Peyer's patch (tissue), 4 donors: ENCODE measurements around the gene MYO1D. TPM values are rescaled to one million over a fixed set of nuclear protein-coding genes. Genes with fewer than 3 reads are reported as not detected.
"Not testable (repeated sequence)": the region's sequence is repeated elsewhere in the genome, so short reads cannot be mapped to it uniquely, and the experiment has no call there.

Experiments used
- DNase-seq, 3 donors: peaks; one replicate each; pipeline ENCODE4 v3.0.0-alpha.2; 2017 to 2019
- H3K27ac ChIP-seq, 4 donors: fragments of 200-600 bp; sonication (generic); one replicate each; pipeline ENCODE4 v1.5.1; 2016 to 2019
- H3K27me3 ChIP-seq, 2 donors: fragments of 200-600 bp; sonication (generic); one replicate each; pipeline ENCODE4 v1.5.1; 2019
- H3K36me3 ChIP-seq, 3 donors: fragments of 200-600 bp; sonication (generic); one replicate each; pipeline ENCODE4 v1.5.1; 2016 to 2019
- H3K4me1 ChIP-seq, 4 donors: fragments of 200-600 bp; sonication (generic); one replicate each; pipeline ENCODE4 v1.5.1; 2016 to 2019
- H3K4me3 ChIP-seq, 4 donors: fragments of 200-600 bp; sonication (generic); 1 replicate in 3 of 4; 2 replicates in 1 of 4; pipeline ENCODE4 v1.5.1; 2016 to 2019; ENCODE audit warnings: mild to moderate bottlenecking in 1 of 4
- H3K9me3 ChIP-seq, 4 donors: fragments of 200-600 bp; sonication (generic); one replicate each; pipeline ENCODE4 v1.5.1; 2016 to 2019; ENCODE audit warnings: mild to moderate bottlenecking in 1 of 4
- POLR2A ChIP-seq, 2 donors: fragments of 450-650 bp; IDR thresholded peaks; one replicate each; pipeline ENCODE4 v1.5.1; 2017; ENCODE audit warnings: antibody characterized with exemption in 2 of 2, mild to moderate bottlenecking in 2 of 2, moderate library complexity in 2 of 2
- total RNA-seq, 4 donors: library from RNA; depleted of rRNA; stranded (reverse); fragments of >200 nt; gene quantifications; one replicate each; pipeline ENCODE4 v1.1.0, GENCODE V29; 2016
- TF ChIP-seq, protein P1 (sequence below), 6 experiments: fragments of 450-650 bp in 4 of 6; fragments of 200-600 bp in 2 of 6; sonication (generic) in 1 of 6; IDR thresholded peaks; one replicate each; pipeline ENCODE4 v1.5.1; 2017 to 2019; ENCODE audit warnings: antibody characterized with exemption in 6 of 6, mild to moderate bottlenecking in 3 of 6, moderate library complexity in 1 of 6

The MYO1D gene
- total RNA-seq, 4 donors from 2014 or later = 148 to 340 (median 328) TPM

DNA sequence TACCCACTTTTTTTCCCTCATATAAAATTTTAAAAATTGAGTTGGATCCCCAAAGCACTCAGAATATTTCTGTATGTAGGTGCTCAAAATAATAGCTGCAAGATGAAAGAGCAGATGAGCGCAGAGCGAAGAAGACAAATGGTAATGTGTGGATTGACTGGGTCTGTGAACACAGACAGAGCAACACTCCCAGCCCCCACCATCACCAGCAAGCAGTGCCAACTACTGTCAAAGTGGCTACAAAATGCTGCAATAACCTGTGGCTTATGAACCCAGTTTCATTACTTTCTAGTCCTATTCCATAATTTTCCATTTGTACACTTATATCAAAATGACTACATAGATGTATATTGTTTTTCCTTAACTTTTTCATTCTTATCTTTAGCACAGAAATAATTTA is 137.2 kb downstream of the MYO1D start:
- DNase-seq = no peak
- H3K9me3 ChIP-seq = no peaks in the 10 kb centered on the region
- TF ChIP-seq, protein P1, sequence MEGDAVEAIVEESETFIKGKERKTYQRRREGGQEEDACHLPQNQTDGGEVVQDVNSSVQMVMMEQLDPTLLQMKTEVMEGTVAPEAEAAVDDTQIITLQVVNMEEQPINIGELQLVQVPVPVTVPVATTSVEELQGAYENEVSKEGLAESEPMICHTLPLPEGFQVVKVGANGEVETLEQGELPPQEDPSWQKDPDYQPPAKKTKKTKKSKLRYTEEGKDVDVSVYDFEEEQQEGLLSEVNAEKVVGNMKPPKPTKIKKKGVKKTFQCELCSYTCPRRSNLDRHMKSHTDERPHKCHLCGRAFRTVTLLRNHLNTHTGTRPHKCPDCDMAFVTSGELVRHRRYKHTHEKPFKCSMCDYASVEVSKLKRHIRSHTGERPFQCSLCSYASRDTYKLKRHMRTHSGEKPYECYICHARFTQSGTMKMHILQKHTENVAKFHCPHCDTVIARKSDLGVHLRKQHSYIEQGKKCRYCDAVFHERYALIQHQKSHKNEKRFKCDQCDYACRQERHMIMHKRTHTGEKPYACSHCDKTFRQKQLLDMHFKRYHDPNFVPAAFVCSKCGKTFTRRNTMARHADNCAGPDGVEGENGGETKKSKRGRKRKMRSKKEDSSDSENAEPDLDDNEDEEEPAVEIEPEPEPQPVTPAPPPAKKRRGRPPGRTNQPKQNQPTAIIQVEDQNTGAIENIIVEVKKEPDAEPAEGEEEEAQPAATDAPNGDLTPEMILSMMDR (IDR thresholded peaks at IDR 0.05) = no peak
- no peaks in the 10 kb centered on the region for H3K4me1 ChIP-seq
- peaks cover 0 to 42% (median 0%) of the 10 kb centered on the region in 3 donors for H3K36me3 ChIP-seq
- no peaks in the 10 kb centered on the region for H3K27me3 ChIP-seq
- H3K4me3 ChIP-seq = no peak overlapping the region
- H3K27ac ChIP-seq = no peak overlapping the region

- not testable (repeated sequence) for H3K27ac ChIP-seq, H3K27me3 ChIP-seq, H3K9me3 ChIP-seq, DNase-seq, H3K4me1 ChIP-seq, H3K4me3 ChIP-seq
- H3K36me3 ChIP-seq = peaks cover 0 to 47% (median 0%) of the 10 kb centered on the region in 3 donors
Observed at GRCh38 chr17:32739151-32739550, 137.8 kb downstream of the MYO1D start.

- H3K36me3 ChIP-seq = peaks cover 0 to 37% (median 0%) of the 10 kb centered on the region in 3 donors
- no peaks in the 10 kb centered on the region for H3K27me3 ChIP-seq
- no peaks in the 10 kb centered on the region for H3K4me1 ChIP-seq
- TF ChIP-seq, protein P1 (IDR thresholded peaks at IDR 0.05) = no peak
- no peak for TF ChIP-seq POLR2A (IDR thresholded peaks at IDR 0.05)
- no peak for DNase-seq
- no peak overlapping the region for H3K27ac ChIP-seq
- H3K9me3 ChIP-seq = no peaks in the 10 kb centered on the region
- H3K4me3 ChIP-seq = no peak overlapping the region
Observed at GRCh38 chr17:32733401-32733800, 143.5 kb downstream of the MYO1D start.

- H3K36me3 ChIP-seq = peaks cover 0 to 37% (median 0%) of the 10 kb centered on the region in 3 donors
- TF ChIP-seq, protein P1 (IDR thresholded peaks at IDR 0.05) = no peak
- no peak for TF ChIP-seq POLR2A (IDR thresholded peaks at IDR 0.05)
- no peaks in the 10 kb centered on the region for H3K27me3 ChIP-seq
- no peaks in the 10 kb centered on the region for H3K4me1 ChIP-seq
- no peak for DNase-seq
- no peak overlapping the region for H3K27ac ChIP-seq
- H3K4me3 ChIP-seq = no peak overlapping the region
- H3K9me3 ChIP-seq = no peaks in the 10 kb centered on the region
Observed at GRCh38 chr17:32732900-32733299, 144.0 kb downstream of the MYO1D start.

DNA sequence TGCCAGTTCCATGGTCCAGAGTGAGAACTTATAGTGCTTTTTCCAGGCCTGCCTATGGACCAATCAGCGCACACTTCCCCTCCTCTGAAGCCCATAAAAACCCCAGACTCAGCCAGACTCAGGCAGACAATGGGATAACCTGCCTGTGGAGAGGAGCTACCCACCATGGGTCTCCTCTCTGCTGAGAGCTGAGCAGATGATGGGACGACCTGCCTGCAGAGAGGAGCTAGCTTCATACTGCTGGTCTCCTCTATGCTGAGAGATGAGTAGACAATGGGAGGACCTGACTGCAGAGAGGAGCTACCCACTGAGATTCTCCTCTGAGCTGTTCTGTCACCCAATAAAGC is 144.7 kb downstream of the MYO1D start:
- Histone ChIP-seq H3K27ac (no peak overlapping the region), H3K36me3 (peaks cover 0 to 37% (median 0%) of the 10 kb centered on the region in 3 donors), H3K4me3 (no peak overlapping the region), H3K27me3 (no peaks in the 10 kb centered on the region), H3K9me3 (no peaks in the 10 kb centered on the region), H3K4me1 (no peaks in the 10 kb centered on the region)
- no peak for DNase-seq
- TF ChIP-seq, protein P1 (IDR thresholded peaks at IDR 0.05) = no peak
- no peak for TF ChIP-seq POLR2A (IDR thresholded peaks at IDR 0.05)

- Histone ChIP-seq H3K4me1 (no peaks in the 10 kb centered on the region), H3K9me3 (no peaks in the 10 kb centered on the region), H3K27ac (no peak overlapping the region), H3K36me3 (peaks cover 0 to 35% (median 0%) of the 10 kb centered on the region in 3 donors), H3K27me3 (no peaks in the 10 kb centered on the region), H3K4me3 (no peak overlapping the region)
- TF ChIP-seq, protein P1 (IDR thresholded peaks at IDR 0.05) = no peak
- no peak for TF ChIP-seq POLR2A (IDR thresholded peaks at IDR 0.05)
- no peak for DNase-seq
Observed at GRCh38 chr17:32731556-32732295, 145.2 kb downstream of the MYO1D start.
